IPS-20b (cell line): ENCODE results near the gene SRGAP3.
"Not testable (repeated sequence)": the region's sequence is repeated elsewhere in the genome, so short reads cannot be mapped to it uniquely, and the experiment has no call there.

Source experiments
- H3K27ac ChIP-seq: one replicate; pipeline ENCODE4 v1.5.1; 2013; ENCODE audit warnings: low read length
- H3K27me3 ChIP-seq: 2 replicates; pipeline ENCODE4 v1.6.1; 2013; ENCODE audit warnings: mild to moderate bottlenecking, low read length, inconsistent platforms; ENCODE audit not compliant: insufficient read depth
- H3K36me3 ChIP-seq: 2 replicates; pipeline ENCODE4 v1.6.1; 2013; ENCODE audit warnings: low read depth, mild to moderate bottlenecking, inconsistent platforms, low read length, moderate library complexity; ENCODE audit not compliant: insufficient read depth
- H3K4me1 ChIP-seq: 2 replicates; pipeline ENCODE4 v1.6.1; 2013; ENCODE audit warnings: mild to moderate bottlenecking, control low read depth, inconsistent platforms, low read length, moderate library complexity; ENCODE audit not compliant: insufficient read depth
- H3K4me3 ChIP-seq: 2 replicates; pipeline ENCODE4 v1.5.1; 2013; ENCODE audit warnings: mild to moderate bottlenecking, low read length, inconsistent platforms
- H3K9ac ChIP-seq: 2 replicates; pipeline ENCODE4 v1.6.1; 2013; ENCODE audit warnings: low read depth, mild to moderate bottlenecking, inconsistent platforms, low read length, moderate library complexity
- H3K9me3 ChIP-seq: 2 replicates; pipeline ENCODE4 v1.6.1; 2013; ENCODE audit warnings: mild to moderate bottlenecking, low read depth, low read length, inconsistent platforms; ENCODE audit not compliant: insufficient read depth

SRGAP3 gene

GRCh38 chr3:9087831-9088413, 161.5 kb downstream of the SRGAP3 start:
- no peaks in the 10 kb centered on the region for H3K27me3 ChIP-seq
- H3K36me3 ChIP-seq, result no peaks in the 10 kb centered on the region
- H3K9me3 ChIP-seq, result no peaks in the 10 kb centered on the region
- H3K4me1 ChIP-seq, result no peaks in the 10 kb centered on the region
- H3K4me3 ChIP-seq, result no peak overlapping the region
- H3K9ac ChIP-seq, result no peak overlapping the region
- H3K27ac ChIP-seq, result no peak overlapping the region

GRCh38 chr3:9085428-9085827, 164.0 kb downstream of the SRGAP3 start:
- not testable (repeated sequence) for H3K27me3 ChIP-seq, H3K36me3 ChIP-seq, H3K4me1 ChIP-seq, H3K9ac ChIP-seq, H3K27ac ChIP-seq, H3K4me3 ChIP-seq
- H3K9me3 ChIP-seq, result peaks cover 14% of the 10 kb centered on the region

- H3K4me1 ChIP-seq, result peaks cover 19% of the 10 kb centered on the region
- peaks cover 18% of the 10 kb centered on the region for H3K9me3 ChIP-seq
- H3K4me3 ChIP-seq, result no peak overlapping the region
- no peak overlapping the region for H3K27ac ChIP-seq
- H3K9ac ChIP-seq, result no peak overlapping the region
- no peaks in the 10 kb centered on the region for H3K36me3 ChIP-seq
- H3K27me3 ChIP-seq, result no peaks in the 10 kb centered on the region
Observed at GRCh38 chr3:9081184-9081818, 168.1 kb downstream of the SRGAP3 start.

DNA sequence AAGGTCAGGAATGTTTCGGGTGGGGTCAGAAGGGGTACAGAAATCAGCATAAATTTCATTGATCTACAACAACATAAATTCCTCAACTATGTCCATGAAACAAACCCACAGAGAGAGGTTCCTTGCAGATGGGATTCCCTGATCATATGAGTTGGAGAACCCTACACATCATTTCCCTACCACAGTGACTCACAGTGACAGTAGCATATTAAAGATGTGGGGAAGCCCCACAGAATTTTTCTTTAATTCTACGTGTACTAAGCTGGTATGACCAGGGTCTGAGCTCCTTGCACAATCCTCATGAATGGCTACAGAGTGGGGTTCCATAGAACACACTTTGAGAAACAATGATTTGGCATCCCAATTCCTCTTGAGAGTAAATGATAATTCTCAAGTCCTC, 169.3 kb downstream of the SRGAP3 start:
- Histone ChIP-seq H3K27me3 (no peaks in the 10 kb centered on the region), H3K9ac (no peak overlapping the region), H3K27ac (no peak overlapping the region), H3K36me3 (no peaks in the 10 kb centered on the region), H3K4me3 (no peak overlapping the region), H3K9me3 (peaks cover 18% of the 10 kb centered on the region), H3K4me1 (peaks cover 19% of the 10 kb centered on the region)

DNA sequence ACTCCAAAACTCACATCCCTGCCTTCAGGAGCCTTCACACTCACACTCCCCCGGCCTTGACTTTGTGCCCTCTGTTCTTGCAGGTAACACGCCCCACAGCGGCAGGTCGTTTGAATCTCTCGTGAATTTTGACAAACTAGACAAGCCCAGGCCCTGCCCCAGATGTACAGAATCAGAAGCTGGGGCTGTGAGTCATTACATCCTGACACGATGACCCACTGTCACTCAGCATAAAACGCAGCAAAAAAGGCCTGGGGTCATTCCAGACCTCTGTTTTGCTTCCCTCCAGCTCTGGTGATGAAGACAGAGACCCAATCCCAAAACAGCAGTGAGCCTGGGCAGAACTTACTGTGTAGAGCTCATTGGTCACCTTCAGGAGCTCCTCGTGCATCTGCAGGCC, 169.8 kb downstream of the SRGAP3 start:
- peaks cover 18% of the 10 kb centered on the region for H3K9me3 ChIP-seq
- H3K9ac ChIP-seq, result no peak overlapping the region
- H3K27ac ChIP-seq, result no peak overlapping the region
- H3K4me3 ChIP-seq, result no peak overlapping the region
- no peaks in the 10 kb centered on the region for H3K27me3 ChIP-seq
- H3K36me3 ChIP-seq, result no peaks in the 10 kb centered on the region
- H3K4me1 ChIP-seq, result peaks cover 19% of the 10 kb centered on the region

GRCh38 chr3:9078561-9079240, 170.7 kb downstream of the SRGAP3 start:
- Histone ChIP-seq H3K27me3 (no peaks in the 10 kb centered on the region), H3K36me3 (no peaks in the 10 kb centered on the region), H3K4me3 (no peak overlapping the region), H3K9ac (no peak overlapping the region), H3K4me1 (peaks cover 19% of the 10 kb centered on the region), H3K27ac (no peak overlapping the region), H3K9me3 (peaks cover 18% of the 10 kb centered on the region)

DNA sequence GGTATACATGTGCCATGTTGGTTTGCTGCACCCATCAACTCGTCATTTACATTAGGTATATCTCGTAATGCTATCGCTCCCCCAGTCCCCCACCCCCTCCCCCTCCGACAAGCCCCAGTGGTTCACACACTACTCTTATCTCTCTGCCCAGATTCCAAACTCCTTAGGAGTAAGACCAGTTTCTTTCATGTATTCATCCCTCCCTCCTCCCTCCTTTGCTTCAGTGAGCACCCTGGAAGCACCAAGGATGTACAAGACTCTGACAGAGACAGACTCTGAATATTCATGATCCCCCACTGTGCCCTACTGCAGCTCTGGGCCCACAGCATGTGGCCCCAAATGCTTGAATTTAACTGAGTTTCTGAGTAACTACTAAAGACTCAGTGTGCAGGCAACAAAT, 172.4 kb downstream of the SRGAP3 start:
- no peaks in the 10 kb centered on the region for H3K27me3 ChIP-seq
- no peaks in the 10 kb centered on the region for H3K36me3 ChIP-seq
- H3K9ac ChIP-seq, result no peak overlapping the region
- H3K4me1 ChIP-seq, result peaks cover 19% of the 10 kb centered on the region
- H3K4me3 ChIP-seq, result no peak overlapping the region; the same call in 1 of the 2 replicates
- H3K27ac ChIP-seq, result no peak overlapping the region
- H3K9me3 ChIP-seq, result peaks cover 18% of the 10 kb centered on the region

- H3K9me3 ChIP-seq, result peaks cover 7% of the 10 kb centered on the region
- no peak overlapping the region for H3K27ac ChIP-seq
- H3K27me3 ChIP-seq, result no peaks in the 10 kb centered on the region
- H3K36me3 ChIP-seq, result no peaks in the 10 kb centered on the region
- no peak overlapping the region for H3K4me3 ChIP-seq
- peaks cover 19% of the 10 kb centered on the region for H3K4me1 ChIP-seq
- H3K9ac ChIP-seq, result no peak overlapping the region
Observed at GRCh38 chr3:9075762-9076161, 173.7 kb downstream of the SRGAP3 start.

GRCh38 chr3:9074079-9074478, 175.4 kb downstream of the SRGAP3 start:
- peaks cover 13% of the 10 kb centered on the region for H3K4me1 ChIP-seq
- no peak overlapping the region for H3K9ac ChIP-seq
- H3K4me3 ChIP-seq, result no peak overlapping the region
- no peaks in the 10 kb centered on the region for H3K27me3 ChIP-seq
- no peaks in the 10 kb centered on the region for H3K36me3 ChIP-seq
- H3K9me3 ChIP-seq, result no peaks in the 10 kb centered on the region
- H3K27ac ChIP-seq, result no peak overlapping the region

- no peak overlapping the region for H3K9ac ChIP-seq
- no peak overlapping the region for H3K27ac ChIP-seq
- H3K4me3 ChIP-seq, result no peak overlapping the region
- no peaks in the 10 kb centered on the region for H3K9me3 ChIP-seq
- H3K4me1 ChIP-seq, result peaks cover 6% of the 10 kb centered on the region
- H3K27me3 ChIP-seq, result no peaks in the 10 kb centered on the region
- no peaks in the 10 kb centered on the region for H3K36me3 ChIP-seq
Observed at GRCh38 chr3:9072667-9073009, 176.8 kb downstream of the SRGAP3 start.

DNA sequence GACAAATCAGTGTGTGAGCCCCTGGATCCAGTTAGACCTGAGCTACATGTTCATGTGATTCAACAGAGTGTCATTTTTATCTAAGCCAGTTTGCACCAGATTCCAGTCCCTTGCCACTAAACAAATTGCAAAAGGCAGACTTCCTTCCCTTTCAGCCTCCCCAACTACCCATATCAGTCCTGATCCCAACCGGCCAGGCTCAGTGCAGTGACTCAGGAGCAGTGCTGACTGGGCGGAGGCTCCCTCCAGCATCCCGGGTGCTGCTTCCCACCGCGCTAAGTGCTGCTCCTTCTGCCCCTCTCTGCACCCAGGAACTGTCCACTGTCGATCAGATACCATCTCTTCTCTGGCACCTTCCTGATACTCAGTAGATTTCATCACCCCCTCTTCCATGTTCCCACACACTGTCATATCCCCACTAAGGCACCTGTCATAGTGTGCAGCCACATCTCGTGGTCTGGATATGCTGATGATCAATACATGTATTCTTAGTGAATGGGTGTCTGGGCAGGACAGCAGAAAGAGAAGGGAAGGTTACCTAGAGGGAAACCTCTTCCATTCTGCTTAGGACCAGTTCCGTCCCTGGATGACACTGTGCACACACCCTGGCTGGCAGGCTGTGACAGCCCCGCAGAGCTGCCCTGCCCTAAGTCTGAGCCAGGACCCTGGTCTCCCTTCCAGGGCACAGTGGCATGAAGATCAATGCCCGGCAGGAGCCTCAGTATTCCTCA, 177.3 kb downstream of the SRGAP3 start:
- Histone ChIP-seq H3K9me3 (no peaks in the 10 kb centered on the region), H3K27ac (no peak overlapping the region), H3K4me3 (no peak overlapping the region), H3K27me3 (no peaks in the 10 kb centered on the region), H3K4me1 (peaks cover under 1% of the 10 kb centered on the region), H3K36me3 (no peaks in the 10 kb centered on the region), H3K9ac (no peak overlapping the region)

- H3K4me3 ChIP-seq, result no peak overlapping the region
- no peaks in the 10 kb centered on the region for H3K27me3 ChIP-seq
- no peaks in the 10 kb centered on the region for H3K36me3 ChIP-seq
- H3K27ac ChIP-seq, result no peak overlapping the region
- no peak overlapping the region for H3K9ac ChIP-seq
- no peaks in the 10 kb centered on the region for H3K9me3 ChIP-seq
- H3K4me1 ChIP-seq, result no peaks in the 10 kb centered on the region
Observed at GRCh38 chr3:9070961-9071360, 178.5 kb downstream of the SRGAP3 start.
